Activated CD4-positive, alpha-beta T cell treated with anti-CD3 and anti-CD28 coated beads, Interleukin-2, amount 50 U/mL, for 1 hour (primary cell): ENCODE measurements around the gene XIRP1.

Experiments used
- DNase-seq: peaks from one replicate; pipeline ENCODE4 v3.0.0-alpha.2; 2020

The XIRP1 gene

DNA sequence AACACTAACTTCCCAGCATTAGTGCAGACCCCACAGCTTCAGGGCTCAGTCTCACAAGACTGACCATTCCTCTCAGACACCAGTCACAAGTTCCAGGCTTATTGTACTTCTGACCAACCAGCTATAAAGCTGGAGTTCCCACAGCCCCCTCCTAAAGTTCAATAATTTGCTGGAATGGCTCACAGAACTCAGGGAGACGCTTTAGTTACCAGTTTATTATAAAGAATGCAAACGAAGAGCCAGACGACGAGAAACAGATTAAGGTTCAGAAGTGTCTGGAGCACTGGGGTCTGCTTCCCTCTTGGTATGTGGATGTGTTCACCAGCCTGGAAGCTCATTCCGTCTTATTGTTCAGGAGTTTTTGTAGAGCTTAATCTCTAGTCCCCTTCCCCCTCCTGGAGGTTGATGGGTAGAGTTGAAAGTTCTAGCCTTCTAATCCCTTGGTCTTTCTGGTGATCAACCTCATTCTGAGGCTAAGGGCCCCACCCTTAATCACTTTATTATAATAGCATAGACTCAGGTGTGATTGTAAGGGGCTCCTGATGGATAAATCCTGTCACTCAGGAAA lies 34.2 kb downstream of the XIRP1 start:
- no peak for DNase-seq

DNA sequence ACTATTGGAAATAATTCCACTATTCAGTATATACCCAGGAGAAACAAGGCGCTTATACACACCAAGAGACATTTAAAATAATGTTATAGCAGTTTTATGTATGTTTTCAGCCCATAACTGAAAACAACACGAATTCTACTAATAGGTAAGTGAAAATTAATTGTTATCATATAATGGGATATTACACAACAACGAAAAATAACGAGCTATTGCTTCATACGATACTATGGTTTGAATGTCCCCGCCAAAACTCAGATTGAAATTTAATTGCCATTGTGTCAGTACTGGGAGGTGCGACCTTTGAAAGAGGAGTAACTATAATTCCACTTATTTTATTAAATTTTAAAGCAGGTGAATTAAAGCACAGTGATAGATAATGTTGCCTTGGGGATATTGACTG lies 35.0 kb downstream of the XIRP1 start:
- no peak for DNase-seq

DNA sequence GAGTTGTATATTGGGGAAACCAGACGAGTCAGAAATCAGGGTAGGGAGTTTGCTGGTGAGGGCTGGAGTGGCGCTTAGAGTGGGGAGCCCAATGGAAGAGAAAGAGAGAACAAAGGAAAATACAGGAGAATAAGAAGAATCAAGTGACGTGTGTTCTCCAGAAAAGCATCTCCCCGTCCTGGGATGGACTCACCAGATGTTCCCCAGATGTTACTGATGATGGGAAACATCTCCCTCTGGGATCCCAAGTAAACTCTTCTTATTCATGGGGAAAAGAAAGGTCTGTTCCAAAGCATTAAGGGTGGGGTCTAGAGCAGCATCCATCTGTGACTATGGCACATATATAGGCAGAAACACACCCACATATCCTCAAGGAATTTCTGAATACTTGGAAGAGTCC lies 36.0 kb downstream of the XIRP1 start:
- DNase-seq, result no peak

DNA sequence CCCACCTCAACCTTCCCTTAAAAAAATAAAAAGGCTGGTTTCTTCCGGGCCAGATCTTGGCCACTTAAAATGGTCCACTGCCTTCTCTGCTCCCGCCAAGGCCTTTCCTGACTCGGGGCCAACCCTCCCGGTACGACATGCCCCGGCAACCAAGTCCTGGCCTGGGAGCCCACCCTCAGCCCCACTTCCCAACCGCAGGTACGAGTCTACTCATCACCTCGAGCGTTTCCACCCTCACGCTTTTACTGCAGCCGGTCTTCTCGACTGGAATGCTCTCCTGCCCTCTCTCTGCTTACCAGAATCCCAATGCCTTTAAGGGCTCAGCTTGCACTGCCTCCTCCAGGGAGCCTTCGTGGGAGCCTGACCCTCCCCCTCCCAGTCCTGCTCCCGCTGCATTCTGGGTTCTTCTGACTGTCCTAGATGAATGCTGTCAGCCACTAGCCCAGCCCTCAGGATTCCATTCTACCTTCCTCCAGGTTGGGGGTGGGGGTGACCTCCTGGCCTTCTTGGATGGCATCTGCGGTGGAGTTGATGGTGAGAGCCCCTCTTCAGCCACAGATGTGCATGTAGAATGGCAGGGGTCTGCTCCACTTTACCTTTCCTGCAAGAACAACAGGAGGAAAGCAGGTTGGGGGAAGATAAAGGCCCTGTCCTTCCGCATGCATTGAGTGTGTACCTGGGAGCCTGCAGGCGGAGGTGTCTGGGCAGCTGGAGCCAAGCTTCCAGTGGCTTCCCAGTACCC lies 37.9 kb downstream of the XIRP1 start:
- no peak for DNase-seq

DNA sequence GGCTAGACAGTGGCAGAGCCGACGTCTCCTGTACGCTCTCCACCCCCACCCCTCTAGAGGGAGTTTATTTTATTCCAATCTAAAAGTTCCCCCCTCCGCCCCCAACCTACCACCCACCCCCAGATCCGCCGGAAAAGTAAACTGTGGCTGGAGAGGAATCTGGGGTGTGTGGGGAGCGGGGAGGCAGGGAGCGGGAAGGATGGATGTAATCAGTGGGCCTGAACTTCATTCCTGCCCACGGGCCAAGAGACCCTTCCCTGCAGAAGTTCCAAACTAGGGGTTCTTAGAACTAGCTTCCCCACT lies 38.5 kb downstream of the XIRP1 start:
- DNase-seq, result no peak

DNA sequence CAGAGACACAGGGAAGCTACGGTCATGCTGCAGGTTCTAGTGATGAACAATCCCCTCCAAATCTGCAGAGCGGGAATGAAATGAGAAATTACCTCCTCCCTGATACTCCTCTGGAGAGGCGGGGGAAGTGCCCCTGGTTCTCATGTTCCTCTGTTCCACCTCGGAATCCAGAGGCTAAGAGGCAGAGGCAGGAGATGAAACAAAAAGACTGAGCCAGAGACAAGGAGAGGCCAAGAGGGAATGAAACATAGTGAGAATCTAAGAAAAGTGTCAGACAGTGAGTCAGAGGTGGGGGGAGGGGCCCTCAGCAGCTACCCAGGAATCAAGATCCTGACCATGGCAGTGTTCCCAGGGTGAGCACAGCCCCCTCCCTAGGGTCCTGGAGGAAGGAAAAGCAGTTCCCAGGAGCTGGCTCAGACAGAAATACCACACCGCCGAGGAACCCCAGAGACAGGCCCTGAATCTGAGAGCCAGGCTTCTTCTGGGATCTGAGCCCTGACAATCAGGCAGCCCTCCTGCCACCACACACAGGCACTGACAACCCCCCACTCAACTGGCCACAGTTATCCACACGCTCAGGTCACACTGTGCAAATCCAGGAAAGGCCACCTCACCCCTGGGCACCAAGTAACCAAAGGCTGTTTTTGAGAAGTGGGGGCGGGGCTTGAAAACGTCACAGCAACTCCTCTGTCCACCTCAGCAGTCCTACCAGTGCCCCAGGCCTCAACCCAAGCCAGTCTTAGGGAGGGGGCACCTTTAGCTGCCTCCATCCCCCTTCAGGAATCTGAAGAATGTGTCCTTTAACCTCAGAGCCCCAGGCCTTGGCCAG lies 41.4 kb downstream of the XIRP1 start:
- peak; percentile 56 for DNase-seq

DNA sequence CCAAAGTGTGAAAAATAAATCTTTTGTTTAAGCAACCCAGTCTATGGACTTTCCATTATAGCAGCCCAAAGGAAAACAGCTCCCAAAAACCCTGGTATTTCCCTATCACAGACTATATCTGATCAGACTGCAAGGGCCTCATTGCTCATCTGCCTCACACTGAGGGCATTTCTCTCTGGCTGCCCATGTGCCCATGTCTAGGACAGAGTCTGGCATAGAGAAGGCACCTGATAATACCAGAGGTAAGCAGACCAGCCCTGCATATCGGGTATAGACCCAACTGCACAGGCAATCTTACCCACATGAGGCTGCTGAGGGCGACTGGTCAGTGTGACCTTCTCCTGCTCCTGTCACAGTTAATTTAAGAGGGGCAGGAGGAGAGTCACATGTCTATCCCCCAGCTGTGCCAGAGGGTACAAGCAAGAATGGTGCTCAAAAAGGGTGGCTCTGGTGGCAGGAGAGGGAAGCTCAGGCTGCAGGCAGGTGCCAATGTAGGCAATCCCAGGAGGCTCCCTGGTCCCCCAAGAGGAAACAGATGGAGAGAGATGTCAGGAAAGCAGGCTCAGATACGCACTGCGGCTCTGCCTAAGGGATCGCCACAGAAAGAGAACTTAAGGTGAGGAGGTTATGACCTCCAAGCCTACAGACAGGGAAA lies 42.1 kb downstream of the XIRP1 start:
- no peak for DNase-seq

DNA sequence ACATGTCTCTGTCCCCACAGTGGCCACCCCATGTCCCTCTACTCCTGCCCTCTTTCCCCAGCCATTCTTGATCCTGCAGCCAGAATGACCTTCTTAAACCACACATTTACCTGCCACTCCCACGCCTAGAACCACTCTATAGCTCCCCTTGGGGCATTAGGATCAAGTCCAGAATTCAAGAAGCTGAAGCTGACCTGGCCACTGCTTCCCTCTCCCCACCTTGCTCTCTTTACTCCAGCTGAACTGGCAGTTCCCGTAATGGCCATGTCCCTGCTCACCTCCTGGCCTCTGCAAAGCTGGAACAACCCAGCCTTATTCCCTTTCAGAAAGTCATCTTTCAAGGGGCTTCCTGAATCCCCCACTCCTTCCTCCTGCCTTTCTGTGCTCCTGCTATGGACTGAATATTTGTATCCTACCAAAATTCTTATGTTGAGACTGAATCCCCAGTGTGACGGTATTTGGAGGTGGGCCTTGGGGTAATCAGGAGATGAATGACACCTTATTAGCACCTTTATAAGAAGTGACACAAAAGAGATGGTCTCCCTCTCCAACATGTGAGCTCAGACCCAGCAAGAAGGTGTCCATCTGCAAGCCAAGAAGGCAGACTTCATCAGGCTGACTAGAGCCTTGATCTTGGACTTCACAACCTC lies 42.8 kb downstream of the XIRP1 start:
- DNase-seq, result no peak

DNA sequence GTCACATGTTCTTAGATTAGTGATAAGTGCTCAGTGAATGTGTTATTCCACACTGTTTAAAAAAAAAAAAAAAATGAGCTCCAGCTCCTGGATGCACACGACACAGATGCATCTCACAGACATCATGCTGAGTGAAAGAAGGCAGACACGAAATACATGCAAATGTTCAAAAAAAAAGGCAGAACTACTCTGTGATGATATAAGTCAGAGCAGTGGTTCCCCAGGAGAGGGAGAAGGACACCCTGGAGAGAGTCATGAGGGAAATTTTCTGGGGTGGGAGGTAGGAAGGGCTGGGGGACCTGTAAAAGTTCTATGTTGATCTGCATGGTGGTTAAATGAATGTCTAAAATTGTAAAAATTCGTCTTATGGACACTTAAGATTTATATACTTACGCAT lies 43.3 kb downstream of the XIRP1 start:
- DNase-seq, result no peak

DNA sequence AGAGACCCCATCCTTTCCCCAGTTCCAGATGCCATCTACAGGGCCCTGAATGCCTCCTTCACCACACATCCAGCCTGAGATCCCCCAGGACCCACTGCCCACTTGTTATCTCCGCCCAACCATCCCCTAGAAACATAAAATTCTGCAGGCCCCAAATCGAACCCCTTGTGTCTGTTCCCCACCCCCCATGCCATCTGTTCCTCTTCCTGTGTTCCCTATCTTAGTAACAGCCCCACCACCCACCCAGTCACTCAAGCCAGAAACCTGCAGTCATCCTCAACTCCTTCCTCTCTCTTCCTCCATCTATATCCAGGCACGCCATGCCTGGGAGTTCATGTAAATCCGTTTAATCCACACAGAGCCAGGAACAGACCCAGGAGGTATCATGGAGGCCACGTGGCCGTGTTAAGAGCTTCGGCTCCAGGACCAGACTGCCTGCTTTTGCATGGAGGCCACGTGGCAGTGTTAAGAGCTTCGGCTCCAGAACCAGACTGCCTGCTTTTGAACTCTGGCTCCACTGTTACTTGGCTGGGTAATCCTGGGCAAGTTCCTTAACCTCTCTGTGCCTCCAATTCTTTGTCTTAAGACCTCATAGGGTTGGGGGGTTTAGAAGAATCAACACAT lies 43.8 kb downstream of the XIRP1 start:
- no peak for DNase-seq

DNA sequence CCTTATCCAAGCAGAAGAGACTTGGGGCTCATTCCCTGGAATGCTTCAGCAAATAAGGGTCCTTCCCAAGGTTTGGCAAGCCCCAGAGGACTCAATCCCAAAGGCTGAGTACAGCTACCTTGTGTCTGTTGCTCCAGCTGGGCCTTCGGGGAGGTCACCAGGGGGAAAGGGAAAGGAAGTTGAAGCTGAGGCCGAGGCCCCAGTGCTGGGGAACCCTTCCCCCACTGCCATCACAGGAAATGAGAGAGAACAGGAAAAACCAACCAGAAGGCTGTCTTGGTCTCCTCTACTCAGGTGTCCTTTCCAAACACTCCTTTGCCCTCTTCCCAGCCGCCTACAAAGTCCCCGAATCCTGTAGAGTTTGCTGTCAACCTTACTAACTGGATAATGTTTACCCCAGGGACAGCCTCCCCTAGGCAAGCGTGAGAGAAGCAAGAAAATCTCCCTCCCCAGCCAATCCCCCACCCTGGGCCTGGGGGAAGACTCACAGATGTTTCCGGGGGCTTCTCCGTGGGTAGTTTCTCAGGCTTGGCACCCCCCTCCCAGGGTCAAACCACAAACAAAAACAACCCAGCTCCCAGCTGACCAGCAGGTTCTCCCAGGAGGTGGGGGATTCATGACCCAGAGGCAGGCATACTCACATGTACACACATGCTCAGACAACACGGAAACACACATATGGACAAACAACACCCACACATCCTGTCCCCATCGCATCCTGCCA lies 44.5 kb downstream of the XIRP1 start:
- peak; percentile 21 for DNase-seq

DNA sequence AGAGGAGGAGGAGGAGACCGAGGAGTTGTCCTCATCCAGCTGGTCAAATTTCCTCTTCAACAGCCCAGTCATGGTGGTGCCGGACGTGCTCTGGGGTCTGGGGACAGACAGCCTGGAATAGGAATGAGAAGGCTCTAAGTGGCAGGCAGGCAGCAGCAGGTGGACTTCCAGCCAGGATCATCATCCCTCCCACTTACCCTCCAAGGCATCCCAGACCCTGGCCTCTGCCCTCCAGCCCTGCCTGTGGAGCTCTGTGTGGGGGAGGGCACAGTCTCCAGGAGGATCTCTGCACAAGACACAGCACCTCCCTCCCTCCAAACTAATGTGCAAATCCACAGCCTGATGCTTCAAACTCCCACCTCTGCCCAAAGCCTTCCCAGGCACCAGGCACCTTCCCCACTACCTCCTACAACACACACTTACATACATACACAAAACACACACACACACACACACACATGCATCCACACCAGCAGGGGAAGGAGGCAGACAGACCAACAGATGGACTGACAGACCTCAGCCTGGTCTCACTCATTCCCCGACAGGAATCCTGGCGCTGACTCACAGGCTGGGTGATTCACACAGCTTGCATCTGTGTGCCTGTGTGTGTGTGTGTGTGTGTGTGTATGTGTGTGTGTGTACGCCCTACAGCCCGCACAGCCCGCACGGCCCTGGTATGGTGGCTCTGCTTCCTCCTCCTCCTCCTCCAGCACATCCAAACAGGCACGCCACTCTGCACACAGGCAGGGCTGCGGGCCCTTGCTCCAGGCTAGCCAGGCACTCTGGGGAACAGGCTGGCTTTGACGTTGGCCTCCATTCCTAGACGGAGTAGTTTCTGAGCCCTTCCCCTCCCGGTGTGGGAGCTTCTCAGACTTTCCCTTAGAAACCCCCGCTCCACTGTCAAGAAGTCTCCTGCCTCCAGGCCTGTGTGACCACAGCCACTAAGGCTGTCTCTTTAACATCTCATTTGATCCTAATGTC lies 45.5 kb downstream of the XIRP1 start:
- DNase-seq, result peak; percentile 63

DNA sequence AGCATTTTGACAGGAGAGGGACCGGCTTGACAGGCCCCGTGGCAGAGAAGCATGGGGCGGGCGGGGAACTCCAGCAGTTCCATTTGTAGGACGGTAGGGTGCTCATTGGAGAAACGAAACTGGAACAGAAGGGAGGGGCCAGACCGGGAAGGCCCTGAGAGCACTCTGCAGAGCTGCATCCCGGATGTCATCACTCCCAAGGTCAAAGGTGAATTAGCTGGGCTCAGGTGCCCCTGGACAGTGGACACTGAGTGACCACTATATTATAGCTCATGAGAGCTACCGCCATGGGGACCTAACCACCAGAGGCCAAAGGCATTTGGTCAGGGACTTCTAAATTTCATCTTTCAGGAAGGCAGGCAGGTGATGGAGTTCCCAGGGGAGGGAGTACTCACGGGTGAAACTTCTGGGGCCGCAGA lies 46.3 kb downstream of the XIRP1 start:
- no peak for DNase-seq

DNA sequence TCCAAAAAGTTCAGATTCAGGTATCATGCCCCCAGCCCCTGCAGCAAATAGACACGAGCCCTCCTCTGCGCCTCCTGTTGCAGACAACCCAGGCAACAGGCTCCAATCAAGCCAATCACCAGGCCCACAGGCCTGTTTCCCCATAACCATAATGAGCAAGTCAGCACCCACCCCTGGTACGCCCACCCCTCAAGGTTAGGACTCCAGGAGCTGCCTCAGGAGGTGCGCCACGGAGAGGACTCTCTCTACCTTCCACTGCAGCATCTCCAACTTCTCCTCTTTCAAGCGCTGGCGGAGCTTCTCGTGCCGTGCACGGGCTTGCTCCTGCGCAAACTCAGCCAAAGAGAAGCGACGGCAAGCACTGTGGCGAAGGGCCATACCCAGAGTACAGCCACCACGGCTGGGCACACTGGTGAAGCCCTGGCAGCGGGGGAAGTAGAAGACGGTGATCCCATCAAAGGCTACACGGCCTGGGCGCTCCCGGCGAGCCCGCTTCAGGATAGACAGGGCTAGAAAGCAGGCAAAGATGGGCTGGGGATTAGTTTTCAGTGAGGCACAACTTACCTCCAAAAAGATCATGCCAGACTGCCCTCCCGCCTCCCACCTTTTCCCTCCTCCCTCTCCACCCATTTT lies 47.5 kb downstream of the XIRP1 start:
- DNase-seq, result no peak

DNA sequence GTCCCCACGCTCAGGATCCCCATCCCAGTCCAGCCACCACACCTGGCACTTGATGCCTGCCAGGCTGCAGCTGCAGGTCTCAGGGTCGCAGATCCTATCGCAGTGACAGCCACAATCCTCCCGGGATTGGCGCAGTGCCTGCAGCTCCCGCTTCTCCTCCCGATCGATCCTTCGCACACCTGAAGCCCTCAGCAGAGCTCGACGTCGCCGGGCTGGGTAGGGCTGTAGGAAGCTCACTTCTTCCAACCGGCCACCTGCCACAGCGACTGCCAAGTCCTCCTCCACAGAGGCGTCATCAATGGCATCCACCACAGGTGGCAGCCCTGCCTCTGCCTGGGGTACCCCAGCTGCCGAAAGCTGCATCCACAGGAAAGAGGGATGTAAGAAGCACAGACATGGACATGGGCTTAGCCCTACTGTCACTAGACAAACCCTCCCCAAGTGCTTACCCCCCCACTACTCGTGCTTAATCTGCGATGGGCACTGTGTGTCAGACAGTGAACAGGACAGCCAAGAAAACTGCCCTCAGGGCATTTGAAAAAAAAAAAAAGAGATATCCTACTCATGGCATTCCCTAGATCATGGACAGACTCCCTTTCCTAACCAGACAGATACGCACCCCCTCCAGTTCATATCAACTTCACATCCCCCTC lies 48.2 kb downstream of the XIRP1 start:
- DNase-seq, result peak; percentile 16

DNA sequence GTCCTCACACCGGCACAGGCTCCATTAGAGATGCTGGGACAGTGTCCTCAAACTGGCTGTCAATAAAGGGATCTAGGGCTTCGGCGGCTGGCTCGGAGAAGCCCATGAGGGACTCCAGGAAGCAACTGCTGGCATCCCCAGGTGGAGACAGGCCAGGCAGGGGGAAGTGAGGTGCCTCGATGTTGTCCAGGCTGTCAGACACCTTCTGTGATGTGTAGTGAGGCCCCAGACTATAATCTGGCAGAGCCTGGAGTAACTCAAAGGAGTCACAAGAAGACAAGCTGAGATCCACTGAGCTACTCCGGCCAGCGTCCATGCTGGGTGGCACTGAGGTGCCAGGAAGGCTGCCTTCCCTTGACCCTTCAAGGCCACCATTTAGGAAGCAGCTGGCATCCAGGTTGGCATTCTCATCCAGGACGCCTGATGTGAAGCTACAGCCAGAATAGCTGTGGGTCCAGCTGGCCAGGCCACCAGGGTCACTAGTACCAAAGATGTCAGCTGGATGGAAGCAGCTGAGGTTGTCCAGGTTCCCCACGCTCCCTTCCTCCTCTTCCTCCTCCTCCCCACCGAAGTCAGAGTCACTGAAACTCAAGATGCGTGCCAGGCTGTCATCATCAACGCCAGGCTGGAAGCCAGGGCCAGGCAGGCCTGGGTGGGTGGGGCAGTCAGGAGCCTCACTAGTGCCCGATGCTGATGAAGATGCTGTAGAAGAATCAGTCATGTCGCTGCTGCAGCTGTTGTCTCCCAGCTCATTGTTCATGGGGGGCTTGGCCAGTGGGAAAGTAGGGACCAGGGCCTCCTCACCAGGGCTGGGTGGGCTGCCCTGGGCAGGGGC lies 49.1 kb downstream of the XIRP1 start:
- DNase-seq, result no peak

DNA sequence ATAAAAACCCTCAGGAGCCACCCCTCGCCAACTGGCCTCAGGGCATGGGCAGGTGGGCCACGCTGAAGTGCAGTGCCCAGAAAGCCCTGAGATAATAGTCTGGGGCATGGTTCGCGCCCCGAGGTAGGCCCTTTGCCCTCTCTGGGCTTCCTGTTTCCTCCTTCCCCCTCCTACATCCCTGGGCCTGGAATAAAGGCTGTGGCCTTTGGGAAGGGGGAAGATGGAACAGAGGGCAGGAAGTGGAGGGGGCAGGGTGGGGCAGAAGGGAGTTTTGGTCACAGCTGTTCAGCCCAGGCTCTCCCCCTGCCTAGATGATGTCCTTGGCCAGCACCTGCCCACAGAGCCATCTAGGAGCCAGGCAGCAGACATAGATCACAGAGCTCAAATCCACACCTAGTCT lies 50.3 kb downstream of the XIRP1 start:
- DNase-seq, result no peak

DNA sequence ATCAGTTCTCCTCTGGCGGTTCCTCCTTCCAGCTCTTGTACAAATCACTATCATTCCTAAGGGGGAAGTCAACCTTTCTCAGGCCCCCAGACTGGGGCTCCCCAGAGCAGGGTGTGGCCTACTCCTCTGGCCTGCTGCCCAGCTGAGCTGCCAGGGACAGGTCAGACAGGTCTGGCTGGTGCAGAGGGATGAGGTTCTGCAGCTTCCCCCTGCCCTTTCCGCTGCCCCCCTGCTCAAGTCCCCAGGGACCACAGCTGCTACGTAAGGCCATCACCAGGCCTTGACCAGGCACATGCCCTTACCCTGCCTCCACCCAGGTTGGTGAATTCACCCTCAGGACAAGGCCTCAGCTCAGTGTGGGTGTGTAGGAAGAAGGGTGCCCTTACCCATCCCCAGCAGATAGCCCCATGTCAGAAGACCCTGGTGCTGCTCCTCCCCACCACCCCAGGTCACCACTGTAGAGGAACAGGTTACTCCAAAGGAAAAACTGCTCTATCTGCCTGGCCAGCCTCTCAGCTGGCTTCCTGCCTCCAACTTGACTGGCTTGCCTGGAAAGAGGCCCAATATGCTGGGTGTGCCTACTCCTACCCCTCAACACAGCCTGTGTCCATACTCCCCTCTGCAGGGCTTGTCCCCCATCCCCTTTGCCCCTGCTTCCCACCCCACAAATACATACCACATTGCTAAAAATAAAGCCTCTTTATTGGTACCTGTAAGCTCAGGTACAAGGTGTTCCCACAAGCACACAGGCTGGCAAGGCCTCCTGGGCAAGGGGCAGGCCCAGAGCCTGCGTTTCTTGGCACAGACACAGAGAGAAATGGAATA lies 51.0 kb downstream of the XIRP1 start:
- DNase-seq, result peak; percentile 10
